Hepatocyte (in vitro differentiated cells): ENCODE results near the gene PDZD4. TPM values are rescaled to one million over a fixed set of nuclear protein-coding genes. Genes with fewer than 3 reads are reported as not detected.
A peak's percentile ranks its signal among the peaks of the same experiment; 100 is the strongest.

Experiments
- DNase-seq: peaks from one replicate; pipeline ENCODE4 v3.0.0-alpha.2; 2016; ENCODE audit warnings: low spot score
- H2AFZ ChIP-seq: fragments of 200-600 bp; sonication (generic); 2 replicates; pipeline ENCODE4 v1.6.0; 2016; ENCODE audit warnings: antibody characterized with exemption, mild to moderate bottlenecking
- H3K27ac ChIP-seq: fragments of 200-600 bp; sonication (generic); 2 replicates; pipeline ENCODE4 v1.5.1; 2016; ENCODE audit warnings: mild to moderate bottlenecking
- H3K27me3 ChIP-seq: fragments of 200-600 bp; sonication (generic); 2 replicates; pipeline ENCODE4 v1.6.1; 2016
- H3K36me3 ChIP-seq: fragments of 200-600 bp; sonication (generic); replicated peaks from 2 replicates; pipeline ENCODE4 v1.5.1; 2016; ENCODE audit warnings: low read depth; ENCODE audit not compliant: insufficient read depth
- H3K4me1 ChIP-seq: fragments of 200-600 bp; sonication (generic); 2 replicates; pipeline ENCODE4 v1.5.1; 2016; ENCODE audit warnings: mild to moderate bottlenecking, moderate library complexity; ENCODE audit not compliant: insufficient read depth
- H3K4me2 ChIP-seq: fragments of 200-600 bp; sonication (generic); 2 replicates; pipeline ENCODE4 v1.6.0; 2016
- H3K4me3 ChIP-seq: fragments of 200-600 bp; sonication (generic); 2 replicates; pipeline ENCODE4 v1.5.1; 2016; ENCODE audit warnings: mild to moderate bottlenecking
- H3K79me2 ChIP-seq: fragments of 200-600 bp; sonication (generic); 2 replicates; pipeline ENCODE4 v1.6.0; 2017; ENCODE audit warnings: mild to moderate bottlenecking
- H3K9me2 ChIP-seq: fragments of 200-600 bp; sonication (generic); replicated peaks from 2 replicates; pipeline ENCODE4 v1.6.0; 2017; ENCODE audit warnings: mild to moderate bottlenecking; ENCODE audit not compliant: insufficient read depth
- H3K9me3 ChIP-seq: fragments of 200-600 bp; sonication (generic); 2 replicates; pipeline ENCODE4 v1.5.1; 2016; ENCODE audit warnings: low read depth, mild to moderate bottlenecking
- H4K20me1 ChIP-seq: fragments of 200-600 bp; sonication (generic); 2 replicates; pipeline ENCODE4 v1.6.0; 2016; ENCODE audit warnings: mild to moderate bottlenecking; ENCODE audit not compliant: insufficient read depth, poor library complexity, severe bottlenecking
- EZH2 ChIP-seq: fragments of 200-600 bp; sonication (generic); IDR thresholded peaks from 2 replicates; pipeline ENCODE4 v1.6.1; 2016; ENCODE audit warnings: antibody characterized with exemption, mild to moderate bottlenecking, borderline replicate concordance
- EZH2phosphoT487 ChIP-seq: fragments of 200-600 bp; sonication (generic); IDR thresholded peaks from one replicate; pipeline ENCODE4 v1.6.1; 2018; ENCODE audit warnings: antibody characterized with exemption, mild to moderate bottlenecking, low read depth, moderate library complexity; ENCODE audit not compliant: unreplicated experiment, severe bottlenecking
- WGBS: methylation state at CpG from one replicate; pipeline ENCODE4 v1.1.6; 2016; ENCODE audit warnings: low lambda C conversion rate; ENCODE audit errors: missing lambda C conversion rate; 5-methylcytosine and 5-hydroxymethylcytosine counted together
- polyA plus RNA-seq: library from polyadenylated mRNA; unstranded; fragments of >200 nt; fragmentation: Nextera tagmentation; extraction: Ambion mirVana; gene quantifications from 2 replicates; pipeline ENCODE4 v1.2.1, GENCODE V29; 2016
- total RNA-seq: library from RNA; depleted of rRNA; stranded (reverse); fragments of >200 nt; gene quantifications from 2 replicates; pipeline ENCODE4 v1.2.3, GENCODE V29; 2014
- TF ChIP-seq, protein P1 (sequence below): fragments of 200-600 bp; sonication (generic); IDR thresholded peaks from 2 replicates; pipeline ENCODE4 v1.5.1; 2016; ENCODE audit warnings: antibody characterized with exemption, mild to moderate bottlenecking; ENCODE audit not compliant: poor library complexity

PDZD4 gene
- total and polyA plus RNA-seq, 2 experiments from 2014 or later = 0.59 to 2.8 TPM

- Histone ChIP-seq H3K79me2 (no peaks in the 10 kb centered on the region), H3K27me3 (peaks cover 34% of the 10 kb centered on the region), H3K9me3 (no peaks in the 10 kb centered on the region), H3K36me3 (no peaks in the 10 kb centered on the region), H3K4me3 (no peak overlapping the region), H2AFZ (no peak overlapping the region), H3K4me1 (no peaks in the 10 kb centered on the region), H3K9me2 (no peaks in the 10 kb centered on the region), H4K20me1 (no peaks in the 10 kb centered on the region), H3K27ac (no peak overlapping the region), H3K4me2 (peak overlapping the region; percentile 71)
- WGBS = 32% methylated on average over 6 of the region's 27 CpGs
- no peak for DNase-seq
- TF ChIP-seq, protein P1, sequence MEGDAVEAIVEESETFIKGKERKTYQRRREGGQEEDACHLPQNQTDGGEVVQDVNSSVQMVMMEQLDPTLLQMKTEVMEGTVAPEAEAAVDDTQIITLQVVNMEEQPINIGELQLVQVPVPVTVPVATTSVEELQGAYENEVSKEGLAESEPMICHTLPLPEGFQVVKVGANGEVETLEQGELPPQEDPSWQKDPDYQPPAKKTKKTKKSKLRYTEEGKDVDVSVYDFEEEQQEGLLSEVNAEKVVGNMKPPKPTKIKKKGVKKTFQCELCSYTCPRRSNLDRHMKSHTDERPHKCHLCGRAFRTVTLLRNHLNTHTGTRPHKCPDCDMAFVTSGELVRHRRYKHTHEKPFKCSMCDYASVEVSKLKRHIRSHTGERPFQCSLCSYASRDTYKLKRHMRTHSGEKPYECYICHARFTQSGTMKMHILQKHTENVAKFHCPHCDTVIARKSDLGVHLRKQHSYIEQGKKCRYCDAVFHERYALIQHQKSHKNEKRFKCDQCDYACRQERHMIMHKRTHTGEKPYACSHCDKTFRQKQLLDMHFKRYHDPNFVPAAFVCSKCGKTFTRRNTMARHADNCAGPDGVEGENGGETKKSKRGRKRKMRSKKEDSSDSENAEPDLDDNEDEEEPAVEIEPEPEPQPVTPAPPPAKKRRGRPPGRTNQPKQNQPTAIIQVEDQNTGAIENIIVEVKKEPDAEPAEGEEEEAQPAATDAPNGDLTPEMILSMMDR = no peak
- TF ChIP-seq EZH2phosphoT487 (no peak), EZH2 (no peak)
These were observed 870 bp downstream of the PDZD4 start for GRCh38 chrX:153829549-153829798.

- Histone ChIP-seq H3K9me2 (no peaks in the 10 kb centered on the region), H3K4me3 (no peak overlapping the region), H3K36me3 (no peaks in the 10 kb centered on the region), H3K9me3 (no peaks in the 10 kb centered on the region), H3K27ac (no peak overlapping the region), H3K4me1 (no peaks in the 10 kb centered on the region), H3K27me3 (peaks cover 34% of the 10 kb centered on the region), H2AFZ (no peak overlapping the region), H3K79me2 (no peaks in the 10 kb centered on the region), H3K4me2 (peak overlapping the region; percentile 71), H4K20me1 (no peaks in the 10 kb centered on the region)
- DNase-seq = no peak
- no peak for TF ChIP-seq EZH2phosphoT487
- WGBS = 40% methylated on average over 33 of the region's 50 CpGs
These were observed 1.4 kb downstream of the PDZD4 start for GRCh38 chrX:153828723-153829548.

DNA sequence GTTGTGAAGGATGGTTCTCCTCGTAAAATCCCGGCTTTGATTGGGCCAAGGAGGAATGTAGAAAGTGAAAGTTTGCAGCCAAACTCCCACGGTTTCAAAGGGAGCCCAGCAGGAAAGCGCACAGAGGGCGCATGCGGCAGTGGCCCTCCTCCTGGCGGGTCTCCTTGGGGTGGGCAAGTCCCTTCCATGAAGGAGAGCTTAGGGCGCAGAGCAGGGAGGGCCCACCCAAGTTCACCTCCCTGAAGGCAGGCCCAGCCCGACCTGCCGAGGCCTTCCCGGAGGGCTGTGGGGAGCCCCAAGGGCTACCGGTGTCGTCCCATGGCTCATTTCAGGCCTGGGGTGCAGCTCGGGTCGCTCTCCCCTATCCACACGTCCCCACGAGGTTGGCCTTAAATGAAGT lies 2.0 kb downstream of the PDZD4 start:
- H3K79me2 ChIP-seq = no peaks in the 10 kb centered on the region
- no peaks in the 10 kb centered on the region for H3K9me2 ChIP-seq
- no peak overlapping the region for H2AFZ ChIP-seq
- H3K4me2 ChIP-seq = peak overlapping the region; percentile 71
- WGBS = 45% methylated on average over 15 of the region's 17 CpGs
- peaks cover 34% of the 10 kb centered on the region for H3K27me3 ChIP-seq
- TF ChIP-seq EZH2phosphoT487 (no peak), EZH2 (no peak)
- TF ChIP-seq, protein P1 = no peak
- no peaks in the 10 kb centered on the region for H3K4me1 ChIP-seq
- no peak for DNase-seq
- H3K9me3 ChIP-seq = no peaks in the 10 kb centered on the region
- H3K4me3 ChIP-seq = no peak overlapping the region
- no peaks in the 10 kb centered on the region for H3K36me3 ChIP-seq
- no peaks in the 10 kb centered on the region for H4K20me1 ChIP-seq
- H3K27ac ChIP-seq = no peak overlapping the region

- no peak for DNase-seq
- no peaks in the 10 kb centered on the region for H3K9me2 ChIP-seq
- TF ChIP-seq, protein P1 = no peak
- TF ChIP-seq EZH2 (no peak), EZH2phosphoT487 (no peak)
- H3K4me3 ChIP-seq = no peak overlapping the region
- no peaks in the 10 kb centered on the region for H3K79me2 ChIP-seq
- H3K4me1 ChIP-seq = no peaks in the 10 kb centered on the region
- H3K4me2 ChIP-seq = no peak overlapping the region
- 80% methylated on average over 9 of the region's 9 CpGs for WGBS
- H3K27ac ChIP-seq = no peak overlapping the region
- H3K9me3 ChIP-seq = no peaks in the 10 kb centered on the region
- H3K27me3 ChIP-seq = peaks cover 34% of the 10 kb centered on the region
- H3K36me3 ChIP-seq = no peaks in the 10 kb centered on the region
- no peaks in the 10 kb centered on the region for H4K20me1 ChIP-seq
- no peak overlapping the region for H2AFZ ChIP-seq
These were observed 2.4 kb downstream of the PDZD4 start for GRCh38 chrX:153827903-153828302.
